ENCODE data around the gene VASH2. TPM values are rescaled to one million over a fixed set of nuclear protein-coding genes. Genes with fewer than 3 reads are reported as not detected.

VASH2 gene
- total RNA-seq, 1 experiment from 2014 or later, result 0.79 TPM

GRCh38 chr1:212930986-212931678 is 19.2 kb upstream of the VASH2 start:
- peak; percentile 17 for DNase-seq (ENCODE audit: low read depth)

GRCh38 chr1:212933815-212934471 is 16.4 kb upstream of the VASH2 start:
- DNase-seq (ENCODE audit: low read depth), result no peak

- DNase-seq (ENCODE audit: low read depth), result no peak
Measured at GRCh38 chr1:212935387-212935981, 14.9 kb upstream of the VASH2 start.

- DNase-seq (ENCODE audit: low read depth), result no peak
Measured at GRCh38 chr1:212937034-212937433, 13.3 kb upstream of the VASH2 start.

GRCh38 chr1:212938846-212939245 is 11.5 kb upstream of the VASH2 start:
- DNase-seq (ENCODE audit: low read depth), result no peak

- no peak for DNase-seq (ENCODE audit: low read depth)
Measured at GRCh38 chr1:212941452-212941851, 8.9 kb upstream of the VASH2 start.

GRCh38 chr1:212942679-212943392 is 7.5 kb upstream of the VASH2 start:
- DNase-seq (ENCODE audit: low read depth), result no peak

- no peak for DNase-seq (ENCODE audit: low read depth)
Measured at GRCh38 chr1:212943393-212943710, 7.0 kb upstream of the VASH2 start.

- no peak for DNase-seq (ENCODE audit: low read depth)
Measured at GRCh38 chr1:212944229-212944901, 6.0 kb upstream of the VASH2 start.

- no peak for DNase-seq (ENCODE audit: low read depth)
Measured at GRCh38 chr1:212945056-212945455, 5.3 kb upstream of the VASH2 start.

- no peak for DNase-seq (ENCODE audit: low read depth)
Measured at GRCh38 chr1:212945463-212946160, 4.7 kb upstream of the VASH2 start.

GRCh38 chr1:212946872-212947271 is 3.5 kb upstream of the VASH2 start:
- no peak for DNase-seq (ENCODE audit: low read depth)

GRCh38 chr1:212949771-212950170 is 570 bp upstream of the VASH2 start:
- no peak for DNase-seq (ENCODE audit: low read depth)

GRCh38 chr1:212951126-212951946 is 995 bp downstream of the VASH2 start:
- no peak for DNase-seq (ENCODE audit: low read depth)

GRCh38 chr1:212951947-212952640 is 1.8 kb downstream of the VASH2 start:
- DNase-seq (ENCODE audit: low read depth), result no peak

- DNase-seq (ENCODE audit: low read depth), result no peak
Measured at GRCh38 chr1:212952641-212952976, 2.3 kb downstream of the VASH2 start.

- no peak for DNase-seq (ENCODE audit: low read depth)
Measured at GRCh38 chr1:212953321-212953720, 3.0 kb downstream of the VASH2 start.

- DNase-seq (ENCODE audit: low read depth), result no peak
Measured at GRCh38 chr1:212954514-212954913, 4.2 kb downstream of the VASH2 start.

GRCh38 chr1:212955098-212955497 is 4.8 kb downstream of the VASH2 start:
- no peak for DNase-seq (ENCODE audit: low read depth)

- DNase-seq (ENCODE audit: low read depth), result no peak
Measured at GRCh38 chr1:212955961-212956620, 5.8 kb downstream of the VASH2 start.
